Stomach (tissue), 4 donors: Measurements from ENCODE around the gene REC8.

Experiments used
- CTCF ChIP-seq, 7 experiments: fragments of 450-650 bp in 4 of 7; fragments of 200-600 bp in 3 of 7; sonication (generic) in 3 of 7; IDR thresholded peaks; one replicate each; pipeline ENCODE4 v1.5.1; 2016 to 2019; ENCODE audit warnings: antibody characterized with exemption in 7 of 7, control low read depth in 2 of 7, mild to moderate bottlenecking in 1 of 7
- POLR2A ChIP-seq, 4 donors: fragments of 450-650 bp; IDR thresholded peaks; one replicate each; pipeline ENCODE4 v1.6.1; 2016; ENCODE audit warnings: antibody characterized with exemption in 4 of 4, control low read depth in 2 of 4, mild to moderate bottlenecking in 1 of 4, moderate library complexity in 1 of 4

GRCh38 chr14:24146453-24146977, 25.4 kb upstream of the REC8 start, which contains the start of gene PSME2:
- no peak for TF ChIP-seq CTCF (IDR thresholded peaks at IDR 0.05)
- TF ChIP-seq POLR2A (IDR thresholded peaks at IDR 0.05), result no peak
